ENCODE measurements around the gene TBC1D3L.
"Not testable (repeated sequence)": the region's sequence is repeated elsewhere in the genome, so short reads cannot be mapped to it uniquely, and the experiment has no call there.

The TBC1D3L gene

DNA sequence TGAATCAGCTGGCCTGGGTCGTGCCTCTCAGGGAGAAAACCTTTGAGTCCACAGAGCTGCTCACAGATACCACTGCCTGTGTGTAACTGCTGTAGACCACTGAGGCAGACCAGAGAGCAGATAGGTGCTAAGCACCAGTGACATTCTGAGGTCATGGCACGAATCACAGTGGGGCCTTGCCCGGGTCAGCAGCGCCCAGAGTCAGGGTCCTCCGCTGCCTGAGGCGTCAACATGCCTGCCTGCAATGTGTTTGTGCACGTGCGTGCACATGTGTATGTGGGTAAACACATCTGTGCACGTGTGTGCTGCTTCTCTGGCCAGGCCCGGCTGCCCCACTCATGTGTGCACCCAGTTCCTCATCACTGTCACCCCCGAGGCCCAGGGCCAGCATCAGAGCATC, at the start of gene TBC1D3L:
Gene TBC1D3L (minus strand): TSS at position 101 of the 400 bp plus-strand sequence. CDS start 1,540 bp downstream, outside the sequence.
- not testable (repeated sequence) for DNase-seq

DNA sequence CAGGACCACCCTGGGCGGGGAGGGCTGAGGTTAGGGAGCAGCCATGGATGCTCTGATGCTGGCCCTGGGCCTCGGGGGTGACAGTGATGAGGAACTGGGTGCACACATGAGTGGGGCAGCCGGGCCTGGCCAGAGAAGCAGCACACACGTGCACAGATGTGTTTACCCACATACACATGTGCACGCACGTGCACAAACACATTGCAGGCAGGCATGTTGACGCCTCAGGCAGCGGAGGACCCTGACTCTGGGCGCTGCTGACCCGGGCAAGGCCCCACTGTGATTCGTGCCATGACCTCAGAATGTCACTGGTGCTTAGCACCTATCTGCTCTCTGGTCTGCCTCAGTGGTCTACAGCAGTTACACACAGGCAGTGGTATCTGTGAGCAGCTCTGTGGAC, 14.8 kb upstream of the TBC1D3L start, which contains the start of gene TBC1D3D:
Gene TBC1D3D (plus strand): TSS at position 301 of the 400 bp plus-strand sequence. CDS start 1,585 bp downstream, outside the sequence.
- DNase-seq: not testable (repeated sequence)
